Endometrium (tissue), 2 donors: ENCODE measurements around the gene EEF1A2.

ENCODE experiments used
- FAIRE-seq: peaks from 2 replicates; lab custom pipeline; 2012; peaks lifted over from hg19 to GRCh38; lab: Jason Lieb, UNC
- donor health status: control.
- donor health status: control.

The EEF1A2 gene

DNA sequence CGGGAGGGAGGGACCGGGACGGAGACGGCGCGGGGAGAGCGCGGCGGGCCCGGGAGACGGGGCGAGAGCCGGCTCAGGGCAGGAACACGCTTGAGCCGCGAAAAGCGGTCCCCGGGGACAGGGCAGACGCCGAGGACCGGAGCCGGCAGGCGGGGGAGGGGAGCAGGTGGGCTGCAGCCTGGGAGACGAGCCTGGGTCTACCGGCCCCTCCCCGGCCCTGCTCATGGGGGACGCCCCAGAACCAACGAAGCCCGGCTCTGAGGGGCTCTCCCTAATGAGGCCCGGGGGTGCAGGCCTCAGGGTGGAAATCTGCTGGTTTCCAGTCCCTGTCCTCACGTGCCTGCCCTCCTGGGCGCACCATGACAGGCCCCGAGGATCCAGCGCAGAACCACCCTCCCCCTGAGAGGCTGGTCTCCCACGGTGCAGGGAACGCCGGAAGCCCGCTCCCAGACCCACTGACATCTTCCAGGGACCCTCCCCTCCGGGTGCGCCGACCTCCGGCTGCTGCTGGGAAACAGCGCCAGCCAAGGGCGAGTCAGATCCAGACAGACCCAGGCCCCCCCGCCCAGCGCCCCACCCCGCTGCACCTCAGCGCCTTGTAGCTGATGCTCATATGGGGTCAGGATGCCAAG, 571 bp upstream of the EEF1A2 start:
- no peak for FAIRE-seq

DNA sequence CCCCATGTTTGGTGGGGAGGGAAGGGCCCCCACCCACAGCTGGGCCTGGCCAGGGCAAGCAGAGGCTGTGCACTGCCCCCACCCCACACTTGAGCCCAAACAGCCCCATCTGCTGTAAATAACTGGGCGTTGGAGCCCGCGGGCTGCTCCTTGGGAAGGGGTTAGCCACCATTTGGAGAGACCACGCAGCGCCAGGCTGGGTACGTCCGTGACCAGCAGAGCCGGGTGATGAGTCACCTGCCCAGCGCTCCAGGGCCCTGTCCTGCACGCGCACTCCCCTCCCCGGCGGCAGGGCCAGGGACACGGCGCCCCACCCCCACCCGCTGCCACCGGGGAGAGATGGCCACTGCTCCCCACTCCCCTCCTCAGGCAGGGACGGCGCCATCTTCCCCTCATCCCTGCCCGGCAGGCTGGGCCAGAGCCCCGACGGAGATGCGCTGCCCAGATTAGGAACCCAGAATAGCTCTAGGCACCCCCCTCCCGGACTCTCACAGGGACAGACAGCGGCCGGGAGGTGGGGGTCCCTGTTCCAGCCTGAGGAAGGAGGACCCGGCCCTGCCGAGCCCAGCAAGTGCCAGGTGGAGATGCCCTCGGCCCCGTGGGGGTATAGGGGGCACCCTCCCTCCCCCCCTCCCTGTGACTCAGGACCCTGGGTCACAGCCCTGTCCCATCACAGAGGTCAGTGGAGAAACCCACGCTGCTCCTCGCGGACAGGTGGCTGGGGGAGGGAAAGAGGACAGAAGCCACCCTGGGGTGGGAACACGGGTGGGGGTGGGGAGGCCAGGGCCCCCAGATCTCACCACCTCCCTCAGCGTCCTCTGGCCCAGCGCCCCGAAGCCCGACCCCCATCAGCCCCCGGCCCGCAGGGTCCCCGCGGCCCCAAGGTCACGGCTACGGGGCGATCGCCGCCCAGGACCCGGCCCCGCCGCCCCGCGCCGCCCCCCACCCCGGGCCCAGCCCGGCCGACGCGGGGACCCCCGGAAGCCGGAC, 642 bp downstream of the EEF1A2 start:
- no peak for FAIRE-seq

DNA sequence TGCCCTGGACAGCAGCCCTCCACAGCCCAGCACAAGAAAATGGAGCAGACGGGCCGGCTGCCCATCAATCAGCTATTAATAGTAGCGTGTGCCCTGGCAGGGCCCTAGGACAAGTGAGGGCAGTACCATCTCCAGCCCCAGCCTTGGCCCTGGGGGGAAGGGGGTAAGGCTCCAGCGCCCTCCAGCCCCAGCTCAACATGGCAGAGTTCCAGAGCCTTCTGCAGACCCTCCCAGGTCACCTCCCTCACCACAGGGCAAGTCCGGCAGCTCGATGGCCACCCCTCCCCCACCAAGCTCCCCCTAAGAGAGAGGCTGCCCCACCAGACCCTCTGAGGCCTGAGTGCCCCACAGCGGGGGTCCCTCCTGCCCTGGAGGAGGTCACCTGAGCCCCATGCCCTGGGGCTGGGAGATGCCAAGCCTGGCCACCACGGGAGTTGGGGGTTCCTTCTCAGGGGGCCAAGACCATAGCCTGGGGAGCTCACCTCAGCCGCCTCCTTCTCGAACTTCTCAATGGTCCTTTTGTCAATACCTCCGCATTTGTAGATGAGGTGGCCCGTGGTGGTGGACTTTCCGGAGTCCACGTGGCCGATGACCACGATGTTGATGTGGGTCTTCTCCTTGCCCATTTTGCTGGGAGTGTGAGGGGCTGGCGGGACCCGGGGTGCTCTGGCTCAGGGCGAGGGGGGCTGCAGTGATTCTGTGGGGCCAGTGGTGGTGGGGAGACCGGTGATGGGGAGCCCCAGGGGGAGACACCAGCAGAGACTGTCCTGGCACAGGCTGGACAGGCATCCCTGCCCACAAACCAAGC, 1.5 kb downstream of the EEF1A2 start:
- no peak for FAIRE-seq

DNA sequence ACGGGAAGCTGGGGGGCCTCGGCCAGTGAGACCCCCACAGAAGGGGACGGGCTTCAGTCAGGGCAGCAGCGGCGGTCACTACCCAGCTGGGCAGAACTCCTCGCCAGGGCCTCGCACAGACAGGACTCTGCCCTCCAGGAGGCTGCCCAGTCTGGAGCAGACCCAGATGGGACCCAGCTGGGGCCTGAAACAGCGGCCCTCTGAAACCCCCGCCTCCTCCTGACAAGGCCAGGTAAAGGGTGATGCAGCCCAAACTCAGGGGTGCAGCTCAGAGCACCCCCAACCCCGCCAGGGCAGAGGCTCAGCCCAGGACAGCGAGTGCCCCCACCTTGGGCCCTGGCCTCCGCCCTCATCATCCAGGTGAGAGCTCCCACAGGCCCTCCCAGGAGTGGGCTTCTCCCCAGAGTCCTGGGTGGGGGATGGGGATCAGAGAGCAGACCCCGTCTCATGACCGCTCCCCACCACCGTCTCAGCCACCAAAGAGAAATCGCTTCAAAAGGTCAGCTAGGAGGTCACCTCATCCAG, 2.2 kb downstream of the EEF1A2 start:
- no peak for FAIRE-seq

GRCh38 chr20:63495741-63496595, 2.9 kb downstream of the EEF1A2 start:
- no peak for FAIRE-seq

DNA sequence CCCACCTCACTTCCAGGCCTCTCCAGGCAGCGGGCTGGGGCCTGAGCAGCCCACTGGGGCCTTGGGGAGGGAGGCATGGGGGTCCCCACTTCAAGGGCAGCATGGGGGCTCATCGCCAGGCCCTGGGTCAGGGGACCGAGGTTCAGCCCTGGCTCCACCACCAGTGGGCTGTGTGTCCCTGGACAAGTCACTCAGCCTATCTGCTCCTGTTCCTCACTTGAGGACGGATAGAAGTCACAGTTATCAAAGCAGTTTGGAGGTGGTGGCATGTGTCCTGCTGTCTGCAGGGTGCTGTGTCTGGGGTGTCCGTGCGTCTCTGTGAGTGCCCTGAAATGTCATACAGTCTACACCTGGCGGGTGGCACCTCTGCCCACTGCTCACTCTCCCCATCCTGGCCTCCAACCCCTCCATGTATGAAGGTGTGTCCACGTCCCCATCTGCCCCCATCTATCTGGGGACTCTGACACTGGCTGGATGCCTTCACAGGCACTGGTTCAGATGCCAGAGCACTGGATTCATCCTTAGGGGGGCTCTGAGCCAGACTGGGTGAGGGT, 3.6 kb downstream of the EEF1A2 start:
- no peak for FAIRE-seq

GRCh38 chr20:63494420-63495166, 4.3 kb downstream of the EEF1A2 start:
- FAIRE-seq = no peak

DNA sequence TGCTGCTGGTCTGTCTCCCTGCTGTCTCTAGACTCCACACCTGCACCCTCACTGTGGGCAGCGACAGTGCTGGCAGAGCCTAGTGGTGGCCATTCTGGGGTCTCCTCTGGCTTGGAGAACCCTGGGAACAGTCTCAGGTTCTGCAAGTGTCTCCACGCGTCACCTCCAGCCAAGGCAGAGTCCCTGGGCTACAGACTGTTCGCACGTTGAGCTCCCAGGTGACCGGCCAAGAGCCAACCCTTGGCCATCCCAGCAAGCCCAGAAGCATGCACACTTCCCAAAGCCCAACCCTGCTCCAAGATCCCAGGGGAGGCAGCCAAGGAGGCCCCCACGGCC, 4.8 kb downstream of the EEF1A2 start:
- no peak for FAIRE-seq

GRCh38 chr20:63493563-63494020, 5.3 kb downstream of the EEF1A2 start:
- FAIRE-seq = no peak

DNA sequence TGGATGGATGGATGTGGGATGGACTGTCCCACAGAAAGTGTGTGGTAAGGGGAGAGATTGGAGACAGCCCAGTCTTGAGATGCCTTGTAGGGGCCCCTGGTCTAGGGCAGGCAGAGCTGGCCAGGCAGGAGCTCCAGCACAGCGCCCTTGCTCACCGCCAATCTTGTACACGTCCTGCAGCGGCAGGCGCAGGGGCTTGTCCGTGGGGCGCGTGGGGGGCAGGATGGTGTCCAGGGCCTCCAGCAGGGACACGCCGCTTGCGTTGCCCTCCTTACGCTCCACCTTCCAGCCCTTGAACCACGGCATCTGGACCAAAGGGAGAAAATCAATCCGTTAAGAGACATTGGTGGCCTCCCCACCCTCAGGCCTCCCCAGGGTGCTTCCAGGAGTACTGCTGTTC, 5.9 kb downstream of the EEF1A2 start:
- no peak for FAIRE-seq

GRCh38 chr20:63492518-63492917, 6.4 kb downstream of the EEF1A2 start:
- no peak for FAIRE-seq

DNA sequence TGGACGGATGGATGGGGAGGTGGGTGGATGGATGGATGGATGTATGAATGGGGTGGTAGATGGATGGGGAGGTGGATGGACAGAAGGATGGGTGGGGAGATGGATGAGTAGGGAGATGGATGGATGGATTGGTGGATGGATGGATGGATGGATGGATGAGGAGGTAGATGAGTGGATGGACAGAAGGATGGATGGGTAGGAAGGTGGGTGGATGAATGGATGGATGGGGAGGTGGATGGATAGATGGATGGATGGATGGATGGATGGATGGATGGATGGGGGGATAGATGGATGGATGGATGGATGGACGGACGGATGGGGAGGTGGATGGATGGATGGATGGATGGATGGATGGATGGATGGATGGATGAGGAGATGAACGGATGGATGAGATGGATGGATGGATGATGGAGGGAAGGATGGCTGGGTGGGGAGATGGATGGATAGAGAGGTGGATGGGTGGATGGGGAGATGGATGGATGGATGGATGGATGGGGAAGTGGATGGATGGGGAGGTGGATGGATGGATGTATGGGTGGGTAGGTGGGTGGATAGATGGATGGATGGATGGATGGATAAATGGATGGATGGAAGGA, 7.2 kb downstream of the EEF1A2 start:
- FAIRE-seq = no peak

DNA sequence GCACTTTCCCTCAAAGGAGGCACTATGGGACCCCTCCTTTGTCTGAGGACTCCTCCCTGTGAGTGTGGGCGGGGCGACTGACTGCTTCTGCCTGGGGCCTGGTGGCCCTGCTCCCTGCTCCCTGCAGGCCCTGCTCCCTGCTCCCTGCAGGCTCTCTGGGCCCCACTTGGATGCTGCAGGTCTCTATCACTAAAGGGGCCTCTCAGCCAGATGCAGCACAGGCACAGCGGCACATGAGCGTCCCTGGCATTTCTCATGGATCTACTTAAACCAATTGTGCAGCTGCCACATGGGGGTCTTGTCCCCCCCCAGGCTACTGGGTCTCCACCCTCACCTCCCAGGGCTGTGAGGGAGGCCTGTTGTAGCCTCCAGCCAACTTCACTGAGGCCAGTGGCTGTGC, 7.8 kb downstream of the EEF1A2 start:
- FAIRE-seq = no peak

DNA sequence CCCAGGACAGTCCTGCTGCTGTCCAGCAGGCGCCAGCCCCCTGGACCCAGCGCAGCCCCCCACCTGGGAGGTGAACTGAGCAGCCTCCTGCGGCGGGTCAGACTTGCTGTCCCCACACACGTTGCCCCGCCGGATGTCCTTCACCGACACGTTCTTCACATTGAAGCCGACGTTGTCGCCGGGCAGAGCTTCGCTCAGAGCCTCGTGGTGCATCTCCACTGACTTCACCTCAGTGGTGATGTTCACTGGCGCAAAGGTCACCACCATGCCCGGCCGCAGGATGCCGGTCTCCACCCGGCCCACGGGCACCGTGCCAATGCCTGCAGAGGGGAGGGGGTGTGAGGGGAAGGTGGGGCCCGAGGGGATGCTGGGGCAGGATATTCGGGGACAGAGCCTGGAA, 8.5 kb downstream of the EEF1A2 start:
- no peak for FAIRE-seq

GRCh38 chr20:63488315-63489251, 10.3 kb downstream of the EEF1A2 start:
- no peak for FAIRE-seq

- FAIRE-seq = no peak
Observed at GRCh38 chr20:63487781-63488241, 11.1 kb downstream of the EEF1A2 start.

GRCh38 chr20:63487116-63487764, 11.6 kb downstream of the EEF1A2 start:
- FAIRE-seq = no peak

GRCh38 chr20:63486300-63486855, 12.5 kb downstream of the EEF1A2 start:
- no peak for FAIRE-seq
